CD4-positive, alpha-beta T cell treated with Interleukin-4 for 1 hour (primary cell): ENCODE results near the gene FANCE.

Experiments
- DNase-seq, 2 donors: peaks; one replicate each; pipeline ENCODE4 v3.0.0-alpha.2; 2020 to 2022

FANCE gene, protein sequence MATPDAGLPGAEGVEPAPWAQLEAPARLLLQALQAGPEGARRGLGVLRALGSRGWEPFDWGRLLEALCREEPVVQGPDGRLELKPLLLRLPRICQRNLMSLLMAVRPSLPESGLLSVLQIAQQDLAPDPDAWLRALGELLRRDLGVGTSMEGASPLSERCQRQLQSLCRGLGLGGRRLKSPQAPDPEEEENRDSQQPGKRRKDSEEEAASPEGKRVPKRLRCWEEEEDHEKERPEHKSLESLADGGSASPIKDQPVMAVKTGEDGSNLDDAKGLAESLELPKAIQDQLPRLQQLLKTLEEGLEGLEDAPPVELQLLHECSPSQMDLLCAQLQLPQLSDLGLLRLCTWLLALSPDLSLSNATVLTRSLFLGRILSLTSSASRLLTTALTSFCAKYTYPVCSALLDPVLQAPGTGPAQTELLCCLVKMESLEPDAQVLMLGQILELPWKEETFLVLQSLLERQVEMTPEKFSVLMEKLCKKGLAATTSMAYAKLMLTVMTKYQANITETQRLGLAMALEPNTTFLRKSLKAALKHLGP

DNA sequence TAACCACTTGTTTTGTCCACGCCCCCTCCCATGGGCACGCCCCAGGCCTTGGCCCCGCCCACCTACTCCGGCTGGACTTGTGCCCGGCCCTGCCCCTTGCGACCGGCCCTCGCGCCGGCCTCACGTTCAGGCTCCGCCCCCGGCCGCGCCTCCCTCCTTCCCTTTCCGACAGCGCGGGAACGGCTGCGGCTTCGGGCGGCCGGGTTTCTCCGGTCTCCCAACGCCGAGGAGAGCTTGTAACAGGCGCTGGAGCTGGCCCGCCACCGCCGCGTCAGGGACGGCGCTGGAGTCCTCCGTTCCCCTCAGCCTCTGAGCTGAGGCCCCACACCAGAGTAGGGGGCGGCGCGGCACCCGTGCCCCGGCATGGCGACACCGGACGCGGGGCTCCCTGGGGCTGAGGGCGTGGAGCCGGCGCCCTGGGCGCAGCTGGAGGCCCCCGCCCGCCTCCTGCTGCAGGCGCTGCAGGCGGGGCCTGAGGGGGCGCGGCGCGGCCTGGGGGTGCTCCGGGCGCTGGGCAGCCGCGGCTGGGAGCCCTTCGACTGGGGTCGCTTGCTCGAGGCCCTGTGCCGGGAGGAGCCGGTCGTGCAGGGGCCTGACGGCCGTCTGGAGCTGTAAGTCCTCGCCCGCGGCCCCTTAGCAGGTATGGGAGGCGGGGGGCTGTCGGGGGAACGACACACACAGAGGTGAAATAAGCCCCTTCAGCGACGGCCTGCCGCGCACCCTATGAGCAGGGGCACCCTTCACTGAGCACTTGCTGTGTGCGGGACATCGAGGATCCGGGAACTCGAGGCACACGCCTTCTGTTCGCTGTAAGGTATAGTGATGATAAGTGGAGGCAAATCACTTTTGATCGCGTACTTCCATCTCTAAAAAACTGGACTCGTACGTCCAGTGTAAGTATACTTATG is at the start of gene FANCE:
TSS of gene FANCE (plus strand) at position 156 of the 908 bp plus-strand sequence. CDS start at position 364, 208 bp downstream.
- peak; percentile 92 to 95 for DNase-seq

DNA sequence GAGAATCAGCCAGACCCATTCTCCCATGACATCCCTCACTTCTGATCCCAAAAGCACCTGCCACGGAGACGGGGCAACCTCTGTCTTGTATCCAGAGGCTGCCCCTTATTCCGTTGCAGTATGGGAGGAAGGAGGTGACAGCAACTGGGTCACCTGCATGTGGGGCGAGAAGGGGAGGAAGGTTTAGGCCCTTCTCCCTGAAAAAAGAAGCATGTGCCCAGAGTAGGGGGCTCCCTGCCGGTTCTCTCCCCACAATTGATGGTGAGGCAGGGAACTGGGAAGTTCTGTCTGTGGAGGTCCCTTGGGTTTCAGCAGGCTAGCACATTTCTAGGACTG is 49.3 kb upstream of the FANCE start:
- no peak for DNase-seq

DNA sequence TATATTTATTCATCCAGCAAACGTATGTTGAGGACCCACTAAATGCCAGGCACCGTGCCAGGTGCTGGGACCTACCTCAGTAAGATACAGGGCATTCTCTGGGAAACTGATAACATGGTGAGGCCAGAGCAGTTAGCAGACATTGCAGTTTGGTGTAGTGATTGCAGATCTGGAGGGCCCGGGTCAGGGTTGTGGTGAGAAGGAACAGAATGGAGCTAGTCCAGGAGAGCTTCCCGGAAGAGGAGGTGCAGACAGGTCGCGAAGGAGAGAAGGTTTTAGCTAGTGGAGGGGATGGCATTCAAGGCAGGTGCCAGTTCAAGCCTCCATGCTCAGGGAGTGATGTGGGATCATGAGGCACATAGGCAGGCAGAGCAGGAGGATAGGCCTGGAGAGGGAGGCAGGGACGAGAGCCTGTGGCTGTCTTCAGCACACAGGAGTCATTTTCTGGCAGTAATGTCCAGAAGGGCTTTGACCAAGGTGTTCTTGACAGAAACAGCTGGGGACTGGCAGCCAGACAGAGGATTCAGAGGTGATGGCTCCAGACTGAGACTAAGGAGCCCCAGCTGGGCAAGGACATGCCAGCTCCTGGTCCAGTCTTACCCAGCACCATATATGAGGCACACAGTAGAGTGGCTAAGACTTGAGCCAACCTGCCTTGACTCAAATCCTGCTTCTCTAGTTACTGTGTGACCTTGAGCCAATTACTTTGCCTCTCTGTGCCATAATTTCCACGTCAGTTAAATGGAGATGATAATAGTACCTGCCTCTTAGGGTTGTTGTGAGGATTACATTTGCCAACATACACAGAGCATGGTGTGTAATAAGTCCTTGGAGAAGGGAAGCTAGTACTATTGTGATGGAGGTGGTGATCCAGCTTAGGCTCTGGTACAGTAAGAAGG is 48.3 kb upstream of the FANCE start:
- DNase-seq, result no peak

DNA sequence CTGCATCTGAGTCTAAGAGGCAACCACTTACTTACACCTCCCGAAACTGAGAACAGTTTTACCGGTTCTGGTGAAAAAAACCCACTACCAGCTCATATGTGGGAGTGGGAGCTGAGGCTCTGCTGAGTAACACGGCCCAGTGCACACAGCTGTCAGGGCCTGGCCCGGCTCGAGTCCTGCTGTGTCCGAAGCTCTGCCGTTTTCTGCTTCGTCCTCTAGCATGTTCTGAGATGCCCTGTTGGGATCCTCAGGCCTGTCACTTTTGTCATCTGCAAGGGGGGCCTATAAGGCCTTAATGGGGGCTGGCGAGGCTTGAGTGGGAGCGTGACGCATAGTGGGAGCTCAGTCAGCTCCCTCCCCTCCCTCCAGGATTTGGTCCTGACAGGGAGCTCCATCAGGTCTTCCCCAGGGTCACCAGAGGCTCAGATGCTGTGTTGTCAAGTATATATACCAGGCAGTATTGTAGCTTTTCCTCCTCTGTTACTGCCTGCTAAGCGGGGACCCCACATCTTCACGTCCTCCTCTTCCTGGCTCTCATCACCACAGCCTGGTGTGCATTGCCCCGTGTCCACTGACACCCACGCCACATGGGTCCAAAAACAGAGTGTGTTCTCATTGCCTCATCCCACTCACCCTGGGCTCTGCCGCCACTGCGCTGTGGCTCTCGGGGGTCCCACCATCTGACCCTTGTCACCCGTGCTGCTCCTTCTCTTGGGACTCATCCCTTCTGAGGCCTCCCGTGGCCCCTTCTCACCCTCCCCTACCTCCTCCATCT is 45.2 kb upstream of the FANCE start:
- DNase-seq, result no peak

DNA sequence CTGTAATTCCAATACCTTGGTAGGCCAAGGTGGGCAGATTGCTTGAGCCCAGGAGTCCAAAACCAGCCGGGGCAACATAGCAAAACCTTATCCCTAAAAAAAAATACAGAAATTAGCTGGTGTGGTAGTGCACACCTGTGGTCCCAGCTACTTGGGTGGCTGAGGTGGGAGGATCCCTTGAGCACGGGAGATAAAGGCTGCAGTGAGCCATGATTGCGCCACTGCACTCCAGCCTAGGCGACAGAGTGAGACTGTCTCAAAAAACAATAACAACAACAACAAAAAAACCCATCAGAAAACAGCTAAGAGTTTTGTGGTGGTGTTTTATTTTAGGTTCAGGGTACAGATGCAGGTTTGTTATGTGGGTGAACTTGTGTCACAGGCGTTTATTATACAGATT is 42.9 kb upstream of the FANCE start:
- no peak for DNase-seq

DNA sequence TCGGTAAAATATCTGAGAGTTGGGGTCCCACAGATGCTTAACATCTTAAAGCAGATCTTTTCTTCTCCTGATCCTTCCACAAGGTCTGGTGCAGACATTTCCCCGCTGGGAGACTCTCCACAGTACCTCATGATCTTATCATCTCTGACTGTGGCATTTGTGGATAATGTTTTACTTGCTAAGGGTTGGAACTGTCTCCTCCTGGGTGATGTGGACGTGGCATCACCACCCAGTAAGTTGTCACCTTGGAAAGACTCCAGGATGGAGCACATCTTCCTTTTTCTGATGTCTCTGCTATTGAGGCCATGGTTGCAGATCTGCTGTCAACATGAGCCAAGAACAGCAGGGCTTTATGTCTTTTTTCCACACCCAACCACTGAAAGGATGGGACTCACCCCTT is 42.0 kb upstream of the FANCE start:
- no peak for DNase-seq

DNA sequence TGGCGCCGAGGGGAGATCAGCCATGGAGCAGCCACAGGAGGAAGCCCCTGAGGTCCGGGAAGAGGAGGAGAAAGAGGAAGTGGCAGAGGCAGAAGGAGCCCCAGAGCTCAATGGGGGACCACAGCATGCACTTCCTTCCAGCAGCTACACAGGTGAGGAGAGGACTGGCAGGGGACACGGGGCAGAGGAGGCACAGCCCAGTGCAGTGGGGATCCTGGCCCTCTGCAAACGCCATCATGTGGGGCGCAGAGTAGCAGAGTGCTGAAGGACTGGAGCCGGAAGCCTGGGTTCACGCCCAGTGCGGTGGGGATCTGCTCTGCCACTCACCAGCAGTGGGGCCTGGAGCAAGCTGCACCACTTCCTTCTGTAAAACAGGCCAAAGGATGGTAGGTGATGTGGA is 41.1 kb upstream of the FANCE start:
- DNase-seq, result no peak

DNA sequence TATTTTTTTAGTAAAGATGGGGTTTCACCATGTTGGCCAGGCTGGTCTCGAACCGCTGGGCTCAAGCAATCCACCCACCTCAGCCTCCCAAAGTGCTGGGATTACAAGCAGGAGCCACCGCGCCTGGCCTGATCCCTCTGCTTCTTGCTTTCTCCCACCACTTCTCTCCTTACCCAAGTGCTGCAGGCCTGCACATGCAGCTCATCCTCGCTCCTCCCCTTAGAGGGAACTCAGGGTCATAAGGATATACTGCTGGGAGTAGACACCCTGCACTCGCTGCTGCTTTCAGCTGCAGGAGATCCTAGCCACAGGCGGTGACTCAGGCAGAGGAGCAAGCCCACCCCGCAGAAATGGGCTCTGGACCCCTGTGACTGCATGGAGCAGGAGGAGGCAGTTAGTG is 40.0 kb upstream of the FANCE start:
- no peak for DNase-seq

DNA sequence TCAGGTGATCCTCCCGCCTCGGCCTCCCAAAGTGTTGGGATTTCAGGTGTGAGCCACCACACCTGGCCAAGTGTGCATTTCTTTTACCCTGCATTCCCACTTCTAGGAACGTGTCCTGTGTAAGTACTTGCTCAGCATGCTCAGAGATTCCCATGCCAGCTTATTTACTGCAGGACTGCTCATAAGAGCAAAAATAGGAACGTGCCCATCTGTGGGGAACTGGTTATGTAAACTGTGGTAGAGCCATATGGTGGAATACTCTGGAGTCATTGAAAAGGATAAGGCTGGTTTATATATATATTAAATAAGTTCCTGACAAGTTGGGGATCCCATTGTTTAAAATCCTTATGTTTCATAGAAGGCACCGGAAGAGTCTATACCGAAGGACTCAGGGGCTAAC is 38.2 kb upstream of the FANCE start:
- no peak for DNase-seq

DNA sequence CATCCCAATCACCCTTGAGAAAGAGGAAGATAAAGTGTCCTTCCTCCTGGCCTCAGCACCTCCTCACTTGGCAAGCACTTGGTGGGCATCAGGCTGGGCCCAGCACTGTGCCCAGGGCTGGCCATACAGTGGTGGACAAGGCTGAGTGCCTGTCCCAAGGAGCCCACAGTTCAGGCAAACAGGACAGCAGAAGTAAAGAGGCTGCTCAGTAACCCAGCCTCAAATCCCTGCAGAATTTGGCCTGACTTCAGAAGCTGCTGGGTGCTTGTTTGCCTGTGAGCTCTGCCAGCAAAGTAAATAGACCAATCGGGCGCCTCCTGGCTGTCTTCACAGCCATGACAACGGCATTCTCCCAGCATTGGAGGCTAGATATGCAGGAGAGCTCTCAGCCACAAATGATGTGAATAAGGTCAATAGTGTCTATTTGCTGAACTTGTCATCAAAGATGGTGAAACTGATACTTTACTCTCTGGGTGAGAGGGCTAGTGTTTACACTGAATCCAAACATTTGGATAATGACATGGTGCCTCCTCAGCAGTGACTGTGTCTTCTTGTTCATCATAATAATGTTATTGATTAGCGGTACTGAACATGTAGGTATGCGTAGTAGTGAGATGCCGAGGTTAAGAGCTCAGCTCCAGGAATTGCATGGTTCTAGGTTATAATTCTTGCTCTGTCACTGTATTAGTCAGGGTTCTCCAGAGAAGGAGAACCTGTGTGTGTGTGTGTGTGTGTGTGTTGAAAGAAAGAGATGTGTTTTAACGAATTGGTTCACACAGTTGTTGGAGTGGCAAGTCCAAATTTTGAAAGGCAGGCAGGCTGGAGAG is 36.9 kb upstream of the FANCE start:
- DNase-seq, result peak in 1 of 2 donors; percentile 42

DNA sequence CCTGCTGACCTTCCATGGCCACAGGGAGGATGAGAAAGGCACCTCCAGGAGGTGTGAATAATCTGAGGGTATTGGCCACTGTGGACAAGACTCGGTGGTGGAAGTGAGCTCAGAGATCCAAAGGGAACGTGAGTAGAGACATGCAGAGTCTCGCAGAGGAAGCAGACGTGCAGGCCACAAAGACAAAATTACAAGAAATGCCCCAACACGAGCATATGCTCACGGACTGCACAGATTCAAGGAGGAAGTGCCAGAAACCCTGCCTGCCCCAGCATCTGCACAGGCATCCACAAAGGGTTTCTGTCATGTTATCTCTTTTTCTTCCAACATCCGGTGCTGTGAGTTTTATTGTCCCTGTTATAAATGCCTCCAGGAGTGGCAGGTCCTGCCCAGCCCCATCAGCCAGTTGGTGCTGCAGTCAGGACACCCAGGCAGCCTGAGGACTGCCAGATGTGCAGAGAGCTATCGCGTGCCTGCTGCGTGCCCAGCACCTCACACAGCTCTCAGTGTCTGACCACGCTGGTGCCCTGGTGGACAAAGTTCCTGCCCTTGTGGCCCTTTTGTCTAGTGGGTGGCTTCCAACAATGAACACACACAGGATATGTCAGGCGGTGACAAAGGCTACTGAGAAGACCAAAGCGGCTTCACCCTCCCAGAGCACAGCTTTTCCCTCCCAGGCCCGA is 34.0 kb upstream of the FANCE start:
- no peak for DNase-seq

DNA sequence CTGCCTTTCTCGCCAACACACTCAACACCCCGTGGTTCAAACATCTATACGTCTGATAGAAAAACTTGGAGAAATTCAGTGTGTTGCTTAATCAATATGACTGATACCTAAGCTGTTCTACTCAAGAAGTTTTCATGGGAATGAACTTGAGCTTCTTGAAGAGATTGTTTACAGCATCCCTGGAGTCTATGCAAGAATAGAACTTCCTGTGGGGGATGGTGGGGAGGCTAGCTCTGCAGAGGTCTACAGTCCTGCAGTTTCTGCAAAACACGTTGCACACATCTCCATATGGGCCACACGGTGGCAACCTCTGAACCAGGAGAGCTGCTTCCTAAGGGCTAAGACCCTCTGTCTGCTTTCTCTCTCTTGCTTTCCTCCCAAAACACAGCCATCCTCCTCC is 32.7 kb upstream of the FANCE start:
- no peak for DNase-seq

DNA sequence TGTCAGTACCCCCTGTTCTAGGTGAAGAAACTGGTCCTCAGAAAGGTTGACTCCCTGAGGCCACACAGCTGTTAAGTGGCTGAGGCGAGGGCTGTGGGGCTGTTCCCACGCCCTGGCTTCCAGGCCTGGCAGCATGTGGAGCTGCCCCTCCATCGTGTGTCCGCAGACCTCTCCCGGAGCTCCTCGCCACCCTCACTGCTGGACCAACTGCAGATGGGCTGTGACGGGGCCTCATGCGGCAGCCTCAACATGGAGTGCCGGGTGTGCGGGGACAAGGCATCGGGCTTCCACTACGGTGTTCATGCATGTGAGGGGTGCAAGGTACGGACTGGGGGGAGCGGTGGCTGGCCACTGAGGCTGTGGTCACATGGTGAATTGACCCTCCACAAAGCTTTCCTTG is 32.2 kb upstream of the FANCE start:
- no peak for DNase-seq

DNA sequence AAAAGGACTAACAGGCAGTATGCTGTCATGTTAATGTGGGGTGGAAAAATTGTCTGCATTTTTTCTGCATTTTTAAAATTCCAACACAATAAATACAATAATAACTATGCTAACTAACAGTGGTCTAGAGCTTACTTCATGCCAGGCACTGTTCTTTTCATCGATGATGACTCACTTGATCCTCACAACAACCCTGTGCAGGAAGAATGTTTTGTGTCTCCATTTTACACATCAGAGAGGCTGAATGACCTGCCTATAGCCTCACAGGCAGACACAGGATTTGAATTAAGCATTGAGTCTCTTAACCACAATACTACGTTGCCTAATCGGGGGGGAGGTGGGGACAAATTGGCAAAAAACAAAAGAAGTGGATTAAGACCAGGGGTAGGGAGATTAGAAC is 26.9 kb upstream of the FANCE start:
- no peak for DNase-seq

DNA sequence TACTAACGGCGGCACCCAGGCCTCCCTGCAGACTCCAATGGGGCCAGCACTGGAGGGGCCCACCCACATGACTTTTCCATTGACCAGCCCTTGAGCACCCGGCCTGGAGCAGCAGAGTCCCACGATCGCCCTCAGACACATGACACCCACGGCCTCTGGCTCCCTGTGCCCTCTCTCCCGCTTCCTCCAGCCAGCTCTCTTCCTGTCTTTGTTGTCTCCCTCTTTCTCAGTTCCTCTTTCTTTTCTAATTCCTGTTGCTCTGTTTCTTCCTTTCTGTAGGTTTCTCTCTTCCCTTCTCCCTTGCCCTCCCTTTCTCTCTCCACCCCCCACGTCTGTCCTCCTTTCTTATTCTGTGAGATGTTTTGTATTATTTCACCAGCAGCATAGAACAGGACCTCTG is 26.1 kb upstream of the FANCE start:
- no peak for DNase-seq

DNA sequence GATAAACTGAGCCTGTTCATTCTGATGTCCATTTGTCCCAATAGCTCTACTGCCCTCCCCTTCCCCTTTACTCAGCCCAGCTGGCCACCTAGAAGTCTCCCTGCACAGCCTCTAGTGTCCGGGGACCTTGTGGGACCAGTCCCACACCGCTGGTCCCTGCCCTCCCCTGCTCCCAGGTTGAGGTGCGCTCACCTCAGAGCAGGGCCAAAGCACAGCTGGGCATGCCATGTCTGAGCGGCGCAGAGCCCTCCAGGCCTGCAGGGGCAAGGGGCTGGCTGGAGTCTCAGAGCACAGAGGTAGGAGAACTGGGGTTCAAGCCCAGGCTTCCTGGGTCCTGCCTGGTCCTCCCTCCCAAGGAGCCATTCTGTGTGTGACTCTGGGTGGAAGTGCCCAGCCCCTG is 24.7 kb upstream of the FANCE start:
- DNase-seq, result no peak

DNA sequence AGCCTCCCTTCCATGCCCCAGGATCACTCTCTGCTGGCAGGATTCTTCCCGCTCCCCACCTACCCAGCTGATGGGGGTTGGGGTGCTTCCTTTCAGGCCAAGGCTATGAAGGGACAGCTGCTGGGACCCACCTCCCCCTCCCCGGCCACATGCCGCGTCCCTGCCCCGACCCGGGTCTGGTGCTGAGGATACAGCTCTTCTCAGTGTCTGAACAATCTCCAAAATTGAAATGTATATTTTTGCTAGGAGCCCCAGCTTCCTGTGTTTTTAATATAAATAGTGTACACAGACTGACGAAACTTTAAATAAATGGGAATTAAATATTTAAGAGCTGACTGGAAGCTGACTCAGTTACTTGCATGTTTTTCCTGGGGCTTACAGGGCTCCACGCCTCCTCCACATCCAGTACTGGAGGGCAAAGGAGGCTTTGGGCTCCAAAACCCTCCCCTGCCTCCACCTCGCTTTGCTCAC is 24.3 kb upstream of the FANCE start:
- DNase-seq, result no peak

DNA sequence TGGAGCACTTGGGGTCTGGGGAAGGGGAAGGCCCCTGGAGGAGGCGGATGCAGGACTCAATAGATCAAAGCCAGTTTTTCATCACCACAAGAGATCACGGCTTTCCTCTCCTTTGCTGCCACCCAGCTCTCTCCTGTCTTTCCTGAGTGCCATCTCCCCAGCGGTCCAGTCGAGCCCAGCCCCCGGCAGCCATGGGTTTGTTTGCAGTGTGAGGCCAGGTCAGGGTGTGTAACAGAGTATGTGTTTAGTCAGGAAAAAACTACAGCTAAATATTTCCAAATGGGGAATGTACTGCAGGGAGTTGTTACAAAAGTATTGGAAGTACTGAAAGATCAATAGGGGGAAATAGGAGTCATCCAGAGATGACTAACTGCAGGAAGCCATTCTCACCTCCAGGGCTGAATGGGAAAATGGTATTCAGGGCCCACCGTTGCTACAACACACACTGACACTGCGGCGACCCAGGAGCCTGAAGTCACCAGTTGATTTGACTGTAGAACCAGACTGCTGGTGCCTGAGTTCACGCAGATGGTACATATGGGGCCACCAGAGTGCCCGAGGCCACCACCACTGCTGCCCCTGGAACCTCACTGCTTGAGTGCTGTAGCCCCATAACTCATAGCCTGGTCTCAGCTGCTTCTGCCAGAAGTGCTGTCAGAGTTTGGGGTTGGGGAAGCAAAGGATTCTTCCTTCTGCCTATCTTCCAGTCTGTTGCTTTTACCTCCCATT is 23.6 kb upstream of the FANCE start:
- no peak for DNase-seq

DNA sequence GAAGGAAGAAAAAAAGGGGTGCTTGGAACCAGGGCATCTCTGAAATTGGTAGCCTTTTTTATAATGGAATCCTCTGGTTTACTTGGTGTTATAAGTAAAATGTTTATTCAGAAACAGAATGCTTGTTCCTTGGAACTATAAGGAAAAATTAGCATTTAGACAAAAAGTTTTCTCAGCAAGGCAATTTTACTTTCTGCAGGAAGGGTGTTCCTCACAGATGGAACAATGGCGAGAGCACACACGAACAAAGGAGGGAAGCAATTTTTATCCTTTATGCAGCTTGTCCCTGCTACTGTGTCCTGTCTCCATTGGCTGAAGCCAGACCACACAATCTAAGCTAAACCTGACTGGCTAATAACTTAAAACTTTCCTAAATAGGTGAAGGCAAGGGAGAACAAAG is 22.7 kb upstream of the FANCE start:
- no peak for DNase-seq

DNA sequence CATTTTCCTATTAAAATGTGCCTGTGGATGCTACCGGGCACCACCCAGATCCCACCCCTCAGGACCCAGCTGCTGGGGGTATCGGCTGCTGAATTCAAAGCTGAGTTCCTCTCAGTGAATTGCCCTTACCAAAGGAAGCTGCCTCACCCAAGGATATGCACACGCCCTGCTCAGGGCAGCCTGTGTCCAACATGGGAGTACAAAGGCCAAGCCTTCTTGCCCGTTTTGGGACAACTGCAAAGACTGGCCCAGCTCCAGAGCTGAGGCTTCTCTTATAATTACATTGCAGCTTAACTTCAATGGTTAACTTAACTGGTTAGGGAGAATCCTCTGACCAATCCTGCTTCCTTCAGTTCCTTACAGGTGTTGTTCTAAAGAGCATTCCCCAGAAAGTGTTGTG is 19.8 kb upstream of the FANCE start:
- no peak for DNase-seq
